GM23338 (cell line): ENCODE measurements around the gene PKNOX2. TPM values are rescaled to one million over a fixed set of nuclear protein-coding genes. Genes with fewer than 3 reads are reported as not detected.

Experiments used
- ATAC-seq: fragments of 200-7000 bp; cut with Tn5 transposase; 3 replicates; pipeline ENCODE4 v1.9.1; 2020
- DNase-seq: peaks from one replicate; pipeline ENCODE4 v3.0.0-alpha.2; 2015; ENCODE audit warnings: low spot score
- H2AFZ ChIP-seq: fragments of 200-600 bp; sonication (generic); 2 replicates; pipeline ENCODE4 v1.8.0; 2016; ENCODE audit warnings: antibody characterized with exemption, mild to moderate bottlenecking, moderate library complexity
- H3F3A ChIP-seq: fragments of 200-600 bp; sonication (generic); replicated peaks from 2 replicates; pipeline ENCODE4 v1.8.0; 2017; ENCODE audit warnings: antibody characterized with exemption, mixed run types, low read depth
- H3K27ac ChIP-seq: fragments of 200-600 bp; sonication (generic); 2 replicates; pipeline ENCODE4 v1.6.1; 2016; ENCODE audit warnings: low read depth
- H3K27me3 ChIP-seq: fragments of 200-600 bp; sonication (generic); 2 replicates; pipeline ENCODE4 v1.8.0; 2016; ENCODE audit warnings: mild to moderate bottlenecking, mixed run types, moderate library complexity; ENCODE audit not compliant: insufficient read depth
- H3K36me3 ChIP-seq: fragments of 200-600 bp; sonication (generic); 2 replicates; pipeline ENCODE4 v1.8.0; 2016; ENCODE audit warnings: mild to moderate bottlenecking; ENCODE audit not compliant: insufficient read depth
- H3K4me1 ChIP-seq: fragments of 200-600 bp; sonication (generic); 2 replicates; pipeline ENCODE4 v1.8.0; 2016; ENCODE audit warnings: mild to moderate bottlenecking, moderate library complexity; ENCODE audit not compliant: insufficient read depth
- H3K4me2 ChIP-seq: fragments of 200-600 bp; sonication (generic); 2 replicates; pipeline ENCODE4 v1.7.1; 2017; ENCODE audit warnings: mixed run types
- H3K4me3 ChIP-seq: fragments of 200-600 bp; sonication (generic); 2 replicates; pipeline ENCODE4 v1.6.1; 2016; ENCODE audit warnings: mixed run types
- H3K79me2 ChIP-seq: fragments of 200-600 bp; sonication (generic); replicated peaks from 2 replicates; pipeline ENCODE4 v1.8.0; 2017; ENCODE audit warnings: mild to moderate bottlenecking; ENCODE audit not compliant: insufficient read depth
- H3K9me2 ChIP-seq: fragments of 200-600 bp; sonication (generic); 2 replicates; pipeline ENCODE4 v1.8.0; 2017; ENCODE audit not compliant: insufficient read depth
- H4K20me1 ChIP-seq: fragments of 200-600 bp; sonication (generic); replicated peaks from 2 replicates; pipeline ENCODE4 v1.8.0; 2017; ENCODE audit warnings: mild to moderate bottlenecking; ENCODE audit not compliant: insufficient read depth
- H3K27ac Mint-ChIP-seq: 2 replicates; pipeline ENCODE4 v1.8.0; 2020; ENCODE audit warnings: inconsistent platforms, mild to moderate bottlenecking, moderate library complexity, mixed read lengths
- H3K27me3 Mint-ChIP-seq: 3 replicates; pipeline ENCODE4 v1.8.0; 2022; ENCODE audit warnings: low read depth, mild to moderate bottlenecking, moderate library complexity, mixed read lengths, inconsistent platforms; ENCODE audit not compliant: insufficient read depth, poor library complexity
- H3K36me3 Mint-ChIP-seq: 3 replicates; pipeline ENCODE4 v1.8.0; 2021; ENCODE audit warnings: low read depth, mild to moderate bottlenecking, inconsistent platforms, moderate library complexity, mixed read lengths
- H3K4me1 Mint-ChIP-seq: 3 replicates; pipeline ENCODE4 v1.8.0; 2020; ENCODE audit warnings: mild to moderate bottlenecking, inconsistent platforms, mixed read lengths
- H3K4me3 Mint-ChIP-seq: 3 replicates; pipeline ENCODE4 v1.8.0; 2021; ENCODE audit warnings: moderate library complexity, mild to moderate bottlenecking, inconsistent platforms, mixed read lengths
- H3K9me3 Mint-ChIP-seq: 3 replicates; pipeline ENCODE4 v1.8.0; 2020; ENCODE audit warnings: moderate library complexity, mild to moderate bottlenecking, inconsistent platforms, mixed read lengths
- CREB1 ChIP-seq: fragments of 250-450 bp; sonication (Bioruptor Pico); IDR thresholded peaks from 2 replicates; pipeline ENCODE4 v1.5.0; 2020; ENCODE audit warnings: low read depth, mild to moderate bottlenecking, moderate library complexity
- EZH2 ChIP-seq: fragments of 200-600 bp; sonication (generic); IDR thresholded peaks from one replicate; pipeline ENCODE4 v1.8.0; 2017; ENCODE audit warnings: antibody characterized with exemption, mild to moderate bottlenecking, low read depth; ENCODE audit not compliant: unreplicated experiment
- EZH2phosphoT487 ChIP-seq: fragments of 200-600 bp; sonication (generic); IDR thresholded peaks from one replicate; pipeline ENCODE4 v1.8.1; 2018; ENCODE audit warnings: antibody characterized with exemption; ENCODE audit not compliant: unreplicated experiment
- NANOG ChIP-seq: IDR thresholded peaks from 2 replicates; pipeline ENCODE4 v1.6.1; 2016; ENCODE audit warnings: antibody characterized with exemption, borderline replicate concordance
- POLR2AphosphoS5 ChIP-seq: IDR thresholded peaks from 2 replicates; pipeline ENCODE4 v1.6.1; 2016; ENCODE audit warnings: antibody characterized with exemption, low read depth
- ZNF114 ChIP-seq: fragments of 250-450 bp; sonication (Bioruptor Pico); IDR thresholded peaks from 2 replicates; pipeline ENCODE4 v1.5.0; 2020; ENCODE audit warnings: mild to moderate bottlenecking, moderate library complexity
- ZNF331 ChIP-seq: fragments of 250-450 bp; sonication (Bioruptor Pico); IDR thresholded peaks from 2 replicates; pipeline ENCODE4 v1.5.0; 2020; ENCODE audit warnings: low read depth, mild to moderate bottlenecking, moderate library complexity
- polyA plus RNA-seq: library from polyadenylated mRNA; unstranded; fragments of >200 nt; fragmentation: Nextera tagmentation; extraction: Ambion mirVana; gene quantifications from 2 replicates; pipeline ENCODE4 v1.2.1, GENCODE V29; 2016
- total RNA-seq: library from RNA; depleted of rRNA; stranded (reverse); fragments of >200 nt; shearing (Covaris generic); gene quantifications from 2 replicates; pipeline ENCODE4 v1.2.3, GENCODE V29; 2014
- TF ChIP-seq, protein P1 (sequence below): fragments of 250-450 bp; sonication (Bioruptor Pico); IDR thresholded peaks from 2 replicates; pipeline ENCODE4 v1.5.0; 2020; ENCODE audit warnings: mild to moderate bottlenecking, moderate library complexity
- TF ChIP-seq, protein P2 (sequence below): IDR thresholded peaks from 2 replicates; pipeline ENCODE4 v1.6.1; 2016; ENCODE audit warnings: antibody characterized with exemption
- TF ChIP-seq, protein P3 (sequence below), 2 experiments: fragments of 200-600 bp in 1 of 2; sonication (generic) in 1 of 2; conservative IDR thresholded peaks; 2 replicates each; pipeline versions ENCODE4 v1.5.1 to v1.6.1; 2016 to 2017; ENCODE audit warnings: antibody characterized with exemption in 2 of 2, low read depth in 2 of 2, mild to moderate bottlenecking in 2 of 2, moderate library complexity in 1 of 2

PKNOX2 gene
- total and polyA plus RNA-seq, 2 experiments from 2014 or later: 0.42 to 0.83 TPM

DNA sequence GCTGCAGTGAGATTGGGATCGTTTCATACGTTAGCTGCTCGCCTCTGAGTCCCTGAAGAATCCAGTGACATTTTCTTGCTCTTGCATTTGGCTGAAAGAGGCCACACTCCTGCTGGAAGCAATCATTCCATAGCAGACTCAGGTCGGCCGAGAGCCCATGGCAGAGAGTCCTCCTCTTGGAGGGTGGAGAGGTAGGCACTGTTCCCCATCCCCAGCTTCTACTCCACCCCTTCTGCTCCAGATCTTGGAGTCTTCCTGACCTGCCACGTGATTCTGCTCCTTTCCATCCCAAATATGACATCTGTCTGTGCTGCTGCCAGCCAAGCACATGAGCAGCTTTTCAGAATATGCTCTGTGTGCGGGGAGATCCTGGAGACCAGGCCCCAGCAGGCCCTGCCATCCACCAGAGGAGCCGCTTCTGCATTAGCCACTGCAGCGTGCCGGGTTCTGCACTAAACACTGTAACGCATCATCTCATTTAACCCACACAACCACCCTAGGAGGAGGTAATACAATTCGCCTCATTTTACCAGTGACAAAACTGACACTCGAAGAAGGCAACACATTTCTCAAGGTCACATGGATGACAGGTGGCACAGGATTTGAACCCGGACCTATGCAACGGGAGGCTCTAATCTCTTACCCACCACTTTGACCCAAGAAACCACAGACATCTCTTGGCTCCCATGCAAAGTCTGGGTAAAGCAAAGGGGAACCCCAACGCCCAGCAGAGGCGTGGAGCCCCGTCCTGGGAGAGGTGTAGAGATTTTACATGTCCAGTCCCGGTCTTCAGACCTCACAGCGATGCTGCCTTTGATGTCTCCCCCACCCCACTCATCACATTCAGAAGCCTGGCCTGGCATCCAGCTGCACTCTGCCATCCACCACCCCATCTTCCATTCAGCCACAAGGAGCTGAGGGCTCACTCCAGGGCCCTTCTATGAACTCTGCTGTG is 252.7 kb downstream of the PKNOX2 start:
- H3K27me3 ChIP-seq: no peaks in the 10 kb centered on the region
- H3K36me3 ChIP-seq: no peaks in the 10 kb centered on the region
- no peak for ATAC-seq
- H3K79me2 ChIP-seq: no peaks in the 10 kb centered on the region
- H3K4me3 ChIP-seq: no peak overlapping the region
- no peaks in the 10 kb centered on the region for H4K20me1 ChIP-seq
- DNase-seq: no peak
- Mint-ChIP-seq H3K36me3 (no peaks in the 10 kb centered on the region), H3K4me1 (no peaks in the 10 kb centered on the region), H3K27me3 (peaks cover 3% of the 10 kb centered on the region), H3K4me3 (no peak overlapping the region), H3K9me3 (no peaks in the 10 kb centered on the region), H3K27ac (no peak overlapping the region)
- no peak overlapping the region for H3K4me2 ChIP-seq
- no peak overlapping the region for H2AFZ ChIP-seq
- no peaks in the 10 kb centered on the region for H3K4me1 ChIP-seq
- no peak for TF ChIP-seq ZNF331 (CRISPR knock-in tag)
- no peak for TF ChIP-seq CREB1 (CRISPR knock-in tag)
- no peak for TF ChIP-seq EZH2phosphoT487
- TF ChIP-seq, protein P1, sequence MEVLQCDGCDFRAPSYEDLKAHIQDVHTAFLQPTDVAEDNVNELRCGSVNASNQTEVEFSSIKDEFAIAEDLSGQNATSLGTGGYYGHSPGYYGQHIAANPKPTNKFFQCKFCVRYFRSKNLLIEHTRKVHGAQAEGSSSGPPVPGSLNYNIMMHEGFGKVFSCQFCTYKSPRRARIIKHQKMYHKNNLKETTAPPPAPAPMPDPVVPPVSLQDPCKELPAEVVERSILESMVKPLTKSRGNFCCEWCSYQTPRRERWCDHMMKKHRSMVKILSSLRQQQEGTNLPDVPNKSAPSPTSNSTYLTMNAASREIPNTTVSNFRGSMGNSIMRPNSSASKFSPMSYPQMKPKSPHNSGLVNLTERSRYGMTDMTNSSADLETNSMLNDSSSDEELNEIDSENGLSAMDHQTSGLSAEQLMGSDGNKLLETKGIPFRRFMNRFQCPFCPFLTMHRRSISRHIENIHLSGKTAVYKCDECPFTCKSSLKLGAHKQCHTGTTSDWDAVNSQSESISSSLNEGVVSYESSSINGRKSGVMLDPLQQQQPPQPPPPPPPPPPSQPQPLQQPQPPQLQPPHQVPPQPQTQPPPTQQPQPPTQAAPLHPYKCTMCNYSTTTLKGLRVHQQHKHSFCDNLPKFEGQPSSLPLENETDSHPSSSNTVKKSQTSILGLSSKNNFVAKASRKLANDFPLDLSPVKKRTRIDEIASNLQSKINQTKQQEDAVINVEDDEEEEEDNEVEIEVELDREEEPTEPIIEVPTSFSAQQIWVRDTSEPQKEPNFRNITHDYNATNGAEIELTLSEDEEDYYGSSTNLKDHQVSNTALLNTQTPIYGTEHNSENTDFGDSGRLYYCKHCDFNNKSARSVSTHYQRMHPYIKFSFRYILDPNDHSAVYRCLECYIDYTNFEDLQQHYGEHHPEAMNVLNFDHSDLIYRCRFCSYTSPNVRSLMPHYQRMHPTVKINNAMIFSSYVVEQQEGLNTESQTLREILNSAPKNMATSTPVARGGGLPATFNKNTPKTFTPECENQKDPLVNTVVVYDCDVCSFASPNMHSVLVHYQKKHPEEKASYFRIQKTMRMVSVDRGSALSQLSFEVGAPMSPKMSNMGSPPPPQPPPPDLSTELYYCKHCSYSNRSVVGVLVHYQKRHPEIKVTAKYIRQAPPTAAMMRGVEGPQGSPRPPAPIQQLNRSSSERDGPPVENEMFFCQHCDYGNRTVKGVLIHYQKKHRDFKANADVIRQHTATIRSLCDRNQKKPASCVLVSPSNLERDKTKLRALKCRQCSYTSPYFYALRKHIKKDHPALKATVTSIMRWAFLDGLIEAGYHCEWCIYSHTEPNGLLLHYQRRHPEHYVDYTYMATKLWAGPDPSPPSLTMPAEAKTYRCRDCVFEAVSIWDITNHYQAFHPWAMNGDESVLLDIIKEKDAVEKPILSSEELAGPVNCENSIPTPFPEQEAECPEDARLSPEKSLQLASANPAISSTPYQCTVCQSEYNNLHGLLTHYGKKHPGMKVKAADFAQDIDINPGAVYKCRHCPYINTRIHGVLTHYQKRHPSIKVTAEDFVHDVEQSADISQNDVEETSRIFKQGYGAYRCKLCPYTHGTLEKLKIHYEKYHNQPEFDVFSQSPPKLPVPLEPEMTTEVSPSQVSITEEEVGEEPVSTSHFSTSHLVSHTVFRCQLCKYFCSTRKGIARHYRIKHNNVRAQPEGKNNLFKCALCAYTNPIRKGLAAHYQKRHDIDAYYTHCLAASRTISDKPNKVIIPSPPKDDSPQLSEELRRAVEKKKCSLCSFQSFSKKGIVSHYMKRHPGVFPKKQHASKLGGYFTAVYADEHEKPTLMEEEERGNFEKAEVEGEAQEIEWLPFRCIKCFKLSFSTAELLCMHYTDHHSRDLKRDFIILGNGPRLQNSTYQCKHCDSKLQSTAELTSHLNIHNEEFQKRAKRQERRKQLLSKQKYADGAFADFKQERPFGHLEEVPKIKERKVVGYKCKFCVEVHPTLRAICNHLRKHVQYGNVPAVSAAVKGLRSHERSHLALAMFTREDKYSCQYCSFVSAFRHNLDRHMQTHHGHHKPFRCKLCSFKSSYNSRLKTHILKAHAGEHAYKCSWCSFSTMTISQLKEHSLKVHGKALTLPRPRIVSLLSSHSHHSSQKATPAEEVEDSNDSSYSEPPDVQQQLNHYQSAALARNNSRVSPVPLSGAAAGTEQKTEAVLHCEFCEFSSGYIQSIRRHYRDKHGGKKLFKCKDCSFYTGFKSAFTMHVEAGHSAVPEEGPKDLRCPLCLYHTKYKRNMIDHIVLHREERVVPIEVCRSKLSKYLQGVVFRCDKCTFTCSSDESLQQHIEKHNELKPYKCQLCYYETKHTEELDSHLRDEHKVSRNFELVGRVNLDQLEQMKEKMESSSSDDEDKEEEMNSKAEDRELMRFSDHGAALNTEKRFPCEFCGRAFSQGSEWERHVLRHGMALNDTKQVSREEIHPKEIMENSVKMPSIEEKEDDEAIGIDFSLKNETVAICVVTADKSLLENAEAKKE (CRISPR knock-in tag): no peak
- no peak for TF ChIP-seq POLR2AphosphoS5
- TF ChIP-seq ZNF114: no peak
- TF ChIP-seq EZH2: no peak
- TF ChIP-seq, protein P2, sequence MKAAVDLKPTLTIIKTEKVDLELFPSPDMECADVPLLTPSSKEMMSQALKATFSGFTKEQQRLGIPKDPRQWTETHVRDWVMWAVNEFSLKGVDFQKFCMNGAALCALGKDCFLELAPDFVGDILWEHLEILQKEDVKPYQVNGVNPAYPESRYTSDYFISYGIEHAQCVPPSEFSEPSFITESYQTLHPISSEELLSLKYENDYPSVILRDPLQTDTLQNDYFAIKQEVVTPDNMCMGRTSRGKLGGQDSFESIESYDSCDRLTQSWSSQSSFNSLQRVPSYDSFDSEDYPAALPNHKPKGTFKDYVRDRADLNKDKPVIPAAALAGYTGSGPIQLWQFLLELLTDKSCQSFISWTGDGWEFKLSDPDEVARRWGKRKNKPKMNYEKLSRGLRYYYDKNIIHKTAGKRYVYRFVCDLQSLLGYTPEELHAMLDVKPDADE: no peak
- TF ChIP-seq, protein P3, sequence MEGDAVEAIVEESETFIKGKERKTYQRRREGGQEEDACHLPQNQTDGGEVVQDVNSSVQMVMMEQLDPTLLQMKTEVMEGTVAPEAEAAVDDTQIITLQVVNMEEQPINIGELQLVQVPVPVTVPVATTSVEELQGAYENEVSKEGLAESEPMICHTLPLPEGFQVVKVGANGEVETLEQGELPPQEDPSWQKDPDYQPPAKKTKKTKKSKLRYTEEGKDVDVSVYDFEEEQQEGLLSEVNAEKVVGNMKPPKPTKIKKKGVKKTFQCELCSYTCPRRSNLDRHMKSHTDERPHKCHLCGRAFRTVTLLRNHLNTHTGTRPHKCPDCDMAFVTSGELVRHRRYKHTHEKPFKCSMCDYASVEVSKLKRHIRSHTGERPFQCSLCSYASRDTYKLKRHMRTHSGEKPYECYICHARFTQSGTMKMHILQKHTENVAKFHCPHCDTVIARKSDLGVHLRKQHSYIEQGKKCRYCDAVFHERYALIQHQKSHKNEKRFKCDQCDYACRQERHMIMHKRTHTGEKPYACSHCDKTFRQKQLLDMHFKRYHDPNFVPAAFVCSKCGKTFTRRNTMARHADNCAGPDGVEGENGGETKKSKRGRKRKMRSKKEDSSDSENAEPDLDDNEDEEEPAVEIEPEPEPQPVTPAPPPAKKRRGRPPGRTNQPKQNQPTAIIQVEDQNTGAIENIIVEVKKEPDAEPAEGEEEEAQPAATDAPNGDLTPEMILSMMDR (conservative IDR thresholded peaks at IDR 0.05; ENCODE audit: low read depth in 2 of 2): no peak
- no peak for TF ChIP-seq NANOG
- no peak overlapping the region for H3K27ac ChIP-seq
- no peaks in the 10 kb centered on the region for H3F3A ChIP-seq
- H3K9me2 ChIP-seq: no peaks in the 10 kb centered on the region
